GM23338 (cell line): ENCODE data around the gene MYADM. TPM values are rescaled to one million over a fixed set of nuclear protein-coding genes. Genes with fewer than 3 reads are reported as not detected.

Source experiments
- ATAC-seq: fragments of 200-7000 bp; cut with Tn5 transposase; 3 replicates; pipeline ENCODE4 v1.9.1; 2020
- DNase-seq: peaks from one replicate; pipeline ENCODE4 v3.0.0-alpha.2; 2015; ENCODE audit warnings: low spot score
- H2AFZ ChIP-seq: fragments of 200-600 bp; sonication (generic); 2 replicates; pipeline ENCODE4 v1.8.0; 2016; ENCODE audit warnings: antibody characterized with exemption, mild to moderate bottlenecking, moderate library complexity
- H3F3A ChIP-seq: fragments of 200-600 bp; sonication (generic); replicated peaks from 2 replicates; pipeline ENCODE4 v1.8.0; 2017; ENCODE audit warnings: antibody characterized with exemption, mixed run types, low read depth
- H3K27ac ChIP-seq: fragments of 200-600 bp; sonication (generic); 2 replicates; pipeline ENCODE4 v1.6.1; 2016; ENCODE audit warnings: low read depth
- H3K27me3 ChIP-seq: fragments of 200-600 bp; sonication (generic); 2 replicates; pipeline ENCODE4 v1.8.0; 2016; ENCODE audit warnings: mild to moderate bottlenecking, mixed run types, moderate library complexity; ENCODE audit not compliant: insufficient read depth
- H3K36me3 ChIP-seq: fragments of 200-600 bp; sonication (generic); 2 replicates; pipeline ENCODE4 v1.8.0; 2016; ENCODE audit warnings: mild to moderate bottlenecking; ENCODE audit not compliant: insufficient read depth
- H3K4me1 ChIP-seq: fragments of 200-600 bp; sonication (generic); 2 replicates; pipeline ENCODE4 v1.8.0; 2016; ENCODE audit warnings: mild to moderate bottlenecking, moderate library complexity; ENCODE audit not compliant: insufficient read depth
- H3K4me2 ChIP-seq: fragments of 200-600 bp; sonication (generic); 2 replicates; pipeline ENCODE4 v1.7.1; 2017; ENCODE audit warnings: mixed run types
- H3K4me3 ChIP-seq: fragments of 200-600 bp; sonication (generic); 2 replicates; pipeline ENCODE4 v1.6.1; 2016; ENCODE audit warnings: mixed run types
- H3K79me2 ChIP-seq: fragments of 200-600 bp; sonication (generic); replicated peaks from 2 replicates; pipeline ENCODE4 v1.8.0; 2017; ENCODE audit warnings: mild to moderate bottlenecking; ENCODE audit not compliant: insufficient read depth
- H3K9me2 ChIP-seq: fragments of 200-600 bp; sonication (generic); 2 replicates; pipeline ENCODE4 v1.8.0; 2017; ENCODE audit not compliant: insufficient read depth
- H4K20me1 ChIP-seq: fragments of 200-600 bp; sonication (generic); replicated peaks from 2 replicates; pipeline ENCODE4 v1.8.0; 2017; ENCODE audit warnings: mild to moderate bottlenecking; ENCODE audit not compliant: insufficient read depth
- H3K27ac Mint-ChIP-seq: 2 replicates; pipeline ENCODE4 v1.8.0; 2020; ENCODE audit warnings: inconsistent platforms, mild to moderate bottlenecking, moderate library complexity, mixed read lengths
- H3K27me3 Mint-ChIP-seq: 3 replicates; pipeline ENCODE4 v1.8.0; 2022; ENCODE audit warnings: low read depth, mild to moderate bottlenecking, moderate library complexity, mixed read lengths, inconsistent platforms; ENCODE audit not compliant: insufficient read depth, poor library complexity
- H3K36me3 Mint-ChIP-seq: 3 replicates; pipeline ENCODE4 v1.8.0; 2021; ENCODE audit warnings: low read depth, mild to moderate bottlenecking, inconsistent platforms, moderate library complexity, mixed read lengths
- H3K4me1 Mint-ChIP-seq: 3 replicates; pipeline ENCODE4 v1.8.0; 2020; ENCODE audit warnings: mild to moderate bottlenecking, inconsistent platforms, mixed read lengths
- H3K4me3 Mint-ChIP-seq: 3 replicates; pipeline ENCODE4 v1.8.0; 2021; ENCODE audit warnings: moderate library complexity, mild to moderate bottlenecking, inconsistent platforms, mixed read lengths
- H3K9me3 Mint-ChIP-seq: 3 replicates; pipeline ENCODE4 v1.8.0; 2020; ENCODE audit warnings: moderate library complexity, mild to moderate bottlenecking, inconsistent platforms, mixed read lengths
- CREB1 ChIP-seq: fragments of 250-450 bp; sonication (Bioruptor Pico); IDR thresholded peaks from 2 replicates; pipeline ENCODE4 v1.5.0; 2020; ENCODE audit warnings: low read depth, mild to moderate bottlenecking, moderate library complexity
- CTCF ChIP-seq, 2 experiments: fragments of 200-600 bp in 1 of 2; sonication (generic) in 1 of 2; conservative IDR thresholded peaks; 2 replicates each; pipeline versions ENCODE4 v1.5.1 to v1.6.1; 2016 to 2017; ENCODE audit warnings: antibody characterized with exemption in 2 of 2, low read depth in 2 of 2, mild to moderate bottlenecking in 2 of 2, moderate library complexity in 1 of 2
- ETS1 ChIP-seq: IDR thresholded peaks from 2 replicates; pipeline ENCODE4 v1.6.1; 2016; ENCODE audit warnings: antibody characterized with exemption
- EZH2 ChIP-seq: fragments of 200-600 bp; sonication (generic); IDR thresholded peaks from one replicate; pipeline ENCODE4 v1.8.0; 2017; ENCODE audit warnings: antibody characterized with exemption, mild to moderate bottlenecking, low read depth; ENCODE audit not compliant: unreplicated experiment
- EZH2phosphoT487 ChIP-seq: fragments of 200-600 bp; sonication (generic); IDR thresholded peaks from one replicate; pipeline ENCODE4 v1.8.1; 2018; ENCODE audit warnings: antibody characterized with exemption; ENCODE audit not compliant: unreplicated experiment
- JUNB ChIP-seq: IDR thresholded peaks from one replicate; pipeline ENCODE4 v1.6.1; 2016; ENCODE audit warnings: antibody characterized with exemption; ENCODE audit not compliant: unreplicated experiment
- NANOG ChIP-seq: IDR thresholded peaks from 2 replicates; pipeline ENCODE4 v1.6.1; 2016; ENCODE audit warnings: antibody characterized with exemption, borderline replicate concordance
- POLR2AphosphoS5 ChIP-seq: IDR thresholded peaks from 2 replicates; pipeline ENCODE4 v1.6.1; 2016; ENCODE audit warnings: antibody characterized with exemption, low read depth
- REST ChIP-seq: IDR thresholded peaks from one replicate; pipeline ENCODE4 v1.6.1; 2018; ENCODE audit warnings: antibody characterized with exemption; ENCODE audit not compliant: unreplicated experiment
- STAT1 ChIP-seq: IDR thresholded peaks from one replicate; pipeline ENCODE4 v1.6.1; 2016; ENCODE audit warnings: antibody characterized with exemption; ENCODE audit not compliant: unreplicated experiment
- ZNF114 ChIP-seq: fragments of 250-450 bp; sonication (Bioruptor Pico); IDR thresholded peaks from 2 replicates; pipeline ENCODE4 v1.5.0; 2020; ENCODE audit warnings: mild to moderate bottlenecking, moderate library complexity
- ZNF331 ChIP-seq: fragments of 250-450 bp; sonication (Bioruptor Pico); IDR thresholded peaks from 2 replicates; pipeline ENCODE4 v1.5.0; 2020; ENCODE audit warnings: low read depth, mild to moderate bottlenecking, moderate library complexity
- ZNF462 ChIP-seq: fragments of 250-450 bp; sonication (Bioruptor Pico); IDR thresholded peaks from 2 replicates; pipeline ENCODE4 v1.5.0; 2020; ENCODE audit warnings: mild to moderate bottlenecking, moderate library complexity
- polyA plus RNA-seq: library from polyadenylated mRNA; unstranded; fragments of >200 nt; fragmentation: Nextera tagmentation; extraction: Ambion mirVana; gene quantifications from 2 replicates; pipeline ENCODE4 v1.2.1, GENCODE V29; 2016
- total RNA-seq: library from RNA; depleted of rRNA; stranded (reverse); fragments of >200 nt; shearing (Covaris generic); gene quantifications from 2 replicates; pipeline ENCODE4 v1.2.3, GENCODE V29; 2014

The MYADM gene
- total and polyA plus RNA-seq, 2 experiments from 2014 or later, result 49.9 to 57.1 TPM

GRCh38 chr19:53907193-53907581 is 39.5 kb downstream of the MYADM start:
- Mint-ChIP-seq H3K4me1 (peaks cover 43% of the 10 kb centered on the region), H3K9me3 (peaks cover 6% of the 10 kb centered on the region; the same call in 2 of the 3 replicates), H3K4me3 (peak overlapping the region; percentile 79), H3K27me3 (peaks cover 59% of the 10 kb centered on the region), H3K27ac (no peak overlapping the region), H3K36me3 (peaks cover 7% of the 10 kb centered on the region; the same call in 2 of the 3 replicates)
- no peaks in the 10 kb centered on the region for H3K9me2 ChIP-seq
- H2AFZ ChIP-seq, result no peak overlapping the region; the same call in 1 of the 2 replicates
- H3K79me2 ChIP-seq, result peaks cover 17% of the 10 kb centered on the region
- H3K27me3 ChIP-seq, result peaks cover 41% of the 10 kb centered on the region
- TF ChIP-seq CREB1 (CRISPR knock-in tag) (no peak), ETS1 (no peak), NANOG (no peak), ZNF331 (CRISPR knock-in tag) (no peak), EZH2phosphoT487 (no peak), ZNF114 (CRISPR knock-in tag) (no peak), JUNB (no peak), STAT1 (no peak), ZNF462 (CRISPR knock-in tag) (no peak), POLR2AphosphoS5 (no peak), EZH2 (no peak), REST (no peak), CTCF (conservative IDR thresholded peaks at IDR 0.05; ENCODE audit: low read depth in 2 of 2) (no peak)
- H3K27ac ChIP-seq, result no peak overlapping the region
- no peaks in the 10 kb centered on the region for H3K36me3 ChIP-seq
- ATAC-seq, result peak; percentile 3; the same call in 1 of the 3 replicates
- DNase-seq, result peak; percentile 55
- H3K4me2 ChIP-seq, result peak overlapping the region; percentile 95
- H3K4me3 ChIP-seq, result peak overlapping the region; percentile 77
- peaks cover 12% of the 10 kb centered on the region; the same call in 1 of the 2 replicates for H3K4me1 ChIP-seq
- peaks cover 19% of the 10 kb centered on the region; the same call in 1 of the 2 replicates for H3F3A ChIP-seq
- no peaks in the 10 kb centered on the region; the same call in 1 of the 2 replicates for H4K20me1 ChIP-seq
